Uterus (tissue), 4 donors: Measurements from ENCODE around the gene PRM2. TPM values are rescaled to one million over a fixed set of nuclear protein-coding genes. Genes with fewer than 3 reads are reported as not detected.

Experiments
- DNase-seq, 2 donors: peaks; one replicate each; pipeline ENCODE4 v3.0.0-alpha.2; 2019 to 2020
- H3K27ac ChIP-seq, 2 donors: fragments of 200-600 bp; sonication (generic); 1 replicate in 1 of 2; 2 replicates in 1 of 2; pipeline ENCODE4 v1.5.1; 2016 to 2018
- H3K27me3 ChIP-seq, 2 donors: fragments of 200-600 bp; sonication (generic); one replicate each; pipeline ENCODE4 v1.5.1; 2018 to 2019; ENCODE audit warnings: control low read depth in 1 of 2
- H3K36me3 ChIP-seq, 2 donors: fragments of 200-600 bp; sonication (generic); one replicate each; pipeline ENCODE4 v1.5.1; 2019; ENCODE audit warnings: control low read depth in 1 of 2
- H3K4me1 ChIP-seq, 2 donors: fragments of 200-600 bp; sonication (generic); one replicate each; pipeline ENCODE4 v1.5.1; 2018 to 2019; ENCODE audit warnings: control low read depth in 1 of 2
- H3K4me3 ChIP-seq, 2 donors: fragments of 200-600 bp; sonication (generic); 1 replicate in 1 of 2; 2 replicates in 1 of 2; pipeline ENCODE4 v1.5.1; 2018 to 2019; ENCODE audit warnings: mild to moderate bottlenecking in 1 of 2
- H3K9me3 ChIP-seq, 2 donors: fragments of 200-600 bp; sonication (generic); one replicate each; pipeline ENCODE4 v1.5.1; 2019; ENCODE audit warnings: control low read depth in 1 of 2
- POLR2A ChIP-seq, 2 donors: fragments of 450-650 bp; IDR thresholded peaks; one replicate each; pipeline ENCODE4 v1.6.1; 2016; ENCODE audit warnings: antibody characterized with exemption in 2 of 2, mild to moderate bottlenecking in 1 of 2, moderate library complexity in 1 of 2
- intact Hi-C: fragments of 100-400 bp; cut with DNase I; formaldehyde crosslinking; loops from one replicate; pipeline ENCODE4 v1.15.1; 2023; ENCODE audit warnings: low total_unique reads
- total RNA-seq, 4 donors: library from RNA; depleted of rRNA in 3 of 4; stranded (reverse); fragments of >200 nt in 3 of 4; gene quantifications; one replicate each; pipeline versions ENCODE4 v1.1.0 to v1.2.4, GENCODE V29; 2014 to 2023
- TF ChIP-seq, protein P1 (sequence below), 4 experiments: fragments of 200-600 bp in 2 of 4; fragments of 450-650 bp in 2 of 4; sonication (generic) in 2 of 4; IDR thresholded peaks; one replicate each; pipeline ENCODE4 v1.5.1; 2016 to 2019; ENCODE audit warnings: antibody characterized with exemption in 4 of 4, mild to moderate bottlenecking in 2 of 4, moderate library complexity in 1 of 4
- donor health status: DM: yes; HTN: yes; CAD: no.

Gene PRM2
- total RNA-seq, 4 donors from 2014 or later = not detected

DNA sequence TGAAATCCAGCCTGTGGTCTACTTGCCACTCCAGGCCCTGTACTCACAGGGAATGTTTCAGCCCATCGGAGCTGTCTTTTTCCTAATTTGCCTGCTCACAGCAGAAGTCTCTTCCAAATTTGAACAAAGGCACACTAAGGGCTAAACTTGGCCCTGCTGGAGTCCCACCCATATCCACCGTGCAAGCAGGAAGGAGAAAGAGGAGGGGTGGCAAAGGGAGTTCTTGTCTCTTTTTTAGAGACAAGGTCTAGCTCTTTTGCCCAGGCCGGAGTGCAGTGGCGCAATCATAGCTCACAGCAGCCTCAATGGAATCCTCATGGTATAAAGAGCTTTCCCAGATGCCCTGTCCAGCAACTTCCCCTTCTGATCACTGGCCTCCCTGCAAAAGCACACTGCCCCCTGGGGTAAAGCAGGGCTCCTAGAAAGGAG, 7.6 kb upstream of the PRM2 start:
- no peak overlapping the region for H3K27ac ChIP-seq
- H3K36me3 ChIP-seq = no peaks in the 10 kb centered on the region
- intact Hi-C loops = no loop called here
- DNase-seq = no peak
- H3K4me1 ChIP-seq = no peaks in the 10 kb centered on the region
- H3K9me3 ChIP-seq = no peaks in the 10 kb centered on the region
- no peak overlapping the region for H3K4me3 ChIP-seq
- TF ChIP-seq, protein P1, sequence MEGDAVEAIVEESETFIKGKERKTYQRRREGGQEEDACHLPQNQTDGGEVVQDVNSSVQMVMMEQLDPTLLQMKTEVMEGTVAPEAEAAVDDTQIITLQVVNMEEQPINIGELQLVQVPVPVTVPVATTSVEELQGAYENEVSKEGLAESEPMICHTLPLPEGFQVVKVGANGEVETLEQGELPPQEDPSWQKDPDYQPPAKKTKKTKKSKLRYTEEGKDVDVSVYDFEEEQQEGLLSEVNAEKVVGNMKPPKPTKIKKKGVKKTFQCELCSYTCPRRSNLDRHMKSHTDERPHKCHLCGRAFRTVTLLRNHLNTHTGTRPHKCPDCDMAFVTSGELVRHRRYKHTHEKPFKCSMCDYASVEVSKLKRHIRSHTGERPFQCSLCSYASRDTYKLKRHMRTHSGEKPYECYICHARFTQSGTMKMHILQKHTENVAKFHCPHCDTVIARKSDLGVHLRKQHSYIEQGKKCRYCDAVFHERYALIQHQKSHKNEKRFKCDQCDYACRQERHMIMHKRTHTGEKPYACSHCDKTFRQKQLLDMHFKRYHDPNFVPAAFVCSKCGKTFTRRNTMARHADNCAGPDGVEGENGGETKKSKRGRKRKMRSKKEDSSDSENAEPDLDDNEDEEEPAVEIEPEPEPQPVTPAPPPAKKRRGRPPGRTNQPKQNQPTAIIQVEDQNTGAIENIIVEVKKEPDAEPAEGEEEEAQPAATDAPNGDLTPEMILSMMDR (IDR thresholded peaks at IDR 0.05) = no peak
- TF ChIP-seq POLR2A (IDR thresholded peaks at IDR 0.05) = no peak
- H3K27me3 ChIP-seq = no peaks in the 10 kb centered on the region

DNA sequence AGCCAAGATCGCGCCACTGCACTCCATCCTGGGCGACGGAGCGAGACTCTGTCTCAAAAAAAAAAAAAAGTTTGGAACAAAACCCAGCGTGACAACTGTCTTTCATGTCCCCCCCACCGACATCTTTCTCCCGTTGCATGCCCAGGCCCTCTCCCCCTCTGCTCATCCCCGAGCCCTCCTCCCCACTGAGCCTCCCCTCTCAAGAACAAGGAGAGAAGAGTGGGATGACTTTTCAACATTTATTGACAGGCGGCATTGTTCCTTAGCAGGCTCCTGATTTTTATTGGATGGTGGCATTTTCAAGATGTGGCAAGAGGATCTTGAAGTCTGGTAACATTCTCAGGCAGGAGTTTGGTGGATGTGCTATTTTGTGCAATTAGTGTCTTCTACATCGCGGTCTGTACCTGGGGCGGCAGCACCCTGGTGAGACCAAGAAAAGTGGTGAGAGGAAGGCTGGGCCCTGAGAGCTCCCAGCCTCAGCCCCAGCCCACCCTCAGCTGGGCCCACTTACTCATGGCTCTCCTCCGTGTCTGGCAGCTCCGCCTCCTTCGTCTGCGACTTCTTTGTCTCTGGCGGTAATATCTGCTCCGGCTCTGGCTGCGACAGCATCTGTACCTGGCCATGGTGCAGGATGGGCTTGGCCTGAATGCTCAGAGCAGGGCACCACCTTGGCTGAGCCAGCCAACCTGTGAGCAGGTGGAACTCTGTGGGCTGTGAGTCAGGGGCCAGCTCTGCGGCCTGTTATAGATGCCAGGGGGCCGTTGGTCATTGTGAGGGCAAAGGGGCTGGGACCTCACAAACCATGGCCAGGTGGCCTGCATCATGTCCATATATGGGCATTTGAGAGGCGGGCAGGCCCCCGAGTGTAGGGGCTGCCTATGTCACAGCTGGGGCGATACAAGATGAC, 4.6 kb upstream of the PRM2 start, which contains the start of gene PRM1:
PRM1 (minus strand) TSS at position 715 of the 907 bp plus-strand sequence; CDS start at position 623, 92 bp downstream.
- Histone ChIP-seq H3K4me1 (no peaks in the 10 kb centered on the region), H3K27ac (no peak within 1 kb of the TSS), H3K36me3 (no peaks in the 10 kb centered on the region), H3K9me3 (no peaks in the 10 kb centered on the region), H3K27me3 (no peaks in the 10 kb centered on the region), H3K4me3 (no peak within 1 kb of the TSS)
- TF ChIP-seq POLR2A (IDR thresholded peaks at IDR 0.05) = no peak
- TF ChIP-seq, protein P1 (IDR thresholded peaks at IDR 0.05) = no peak
- DNase-seq = no peak
- intact Hi-C loops = no loop called here

DNA sequence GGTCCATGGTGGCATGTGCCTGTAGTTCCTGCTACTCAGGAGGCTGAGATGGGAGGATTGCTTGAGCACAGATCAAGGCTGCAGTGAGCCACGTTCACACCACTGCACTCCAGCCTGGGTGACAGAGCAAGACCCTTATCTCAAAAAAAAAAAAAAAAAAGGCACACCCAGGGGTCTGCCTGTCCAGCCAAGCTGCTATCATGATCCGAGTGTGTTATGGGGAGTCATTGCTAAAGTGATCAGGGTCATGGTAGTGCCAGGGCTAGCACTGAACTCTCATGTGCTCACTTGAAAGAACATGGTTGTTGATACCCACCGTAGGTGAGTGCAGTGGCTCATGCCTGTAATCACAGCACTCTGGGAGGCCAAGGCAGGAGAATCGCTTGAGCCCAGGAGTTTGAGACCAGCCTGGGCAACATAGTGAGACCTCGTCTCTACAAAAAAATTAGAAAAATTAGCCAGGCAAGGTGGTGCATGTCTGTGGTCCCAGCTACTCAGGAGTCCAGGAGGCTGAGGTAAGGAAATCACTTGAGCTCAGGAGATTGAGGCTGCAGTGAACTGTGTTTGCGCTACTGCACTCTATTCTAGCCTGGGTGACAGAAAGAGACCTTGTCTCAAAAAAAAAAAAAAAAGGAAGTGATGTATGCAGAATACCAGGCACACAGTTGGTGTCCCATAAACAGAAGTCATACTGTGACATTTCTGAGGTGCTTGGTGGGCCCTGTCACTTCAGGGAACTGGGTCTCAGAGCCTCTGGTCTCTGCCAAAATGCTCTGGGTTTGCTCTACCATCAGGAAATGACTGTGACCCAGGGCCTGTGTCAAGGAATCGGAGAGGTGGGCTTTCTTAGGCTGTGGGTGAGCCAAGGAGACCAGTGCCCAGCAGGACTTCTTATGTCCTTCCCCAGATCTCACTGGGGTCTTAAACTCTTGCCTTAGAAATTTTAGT, 2.7 kb upstream of the PRM2 start:
- H3K27me3 ChIP-seq = no peaks in the 10 kb centered on the region
- intact Hi-C loops = no loop called here

DNA sequence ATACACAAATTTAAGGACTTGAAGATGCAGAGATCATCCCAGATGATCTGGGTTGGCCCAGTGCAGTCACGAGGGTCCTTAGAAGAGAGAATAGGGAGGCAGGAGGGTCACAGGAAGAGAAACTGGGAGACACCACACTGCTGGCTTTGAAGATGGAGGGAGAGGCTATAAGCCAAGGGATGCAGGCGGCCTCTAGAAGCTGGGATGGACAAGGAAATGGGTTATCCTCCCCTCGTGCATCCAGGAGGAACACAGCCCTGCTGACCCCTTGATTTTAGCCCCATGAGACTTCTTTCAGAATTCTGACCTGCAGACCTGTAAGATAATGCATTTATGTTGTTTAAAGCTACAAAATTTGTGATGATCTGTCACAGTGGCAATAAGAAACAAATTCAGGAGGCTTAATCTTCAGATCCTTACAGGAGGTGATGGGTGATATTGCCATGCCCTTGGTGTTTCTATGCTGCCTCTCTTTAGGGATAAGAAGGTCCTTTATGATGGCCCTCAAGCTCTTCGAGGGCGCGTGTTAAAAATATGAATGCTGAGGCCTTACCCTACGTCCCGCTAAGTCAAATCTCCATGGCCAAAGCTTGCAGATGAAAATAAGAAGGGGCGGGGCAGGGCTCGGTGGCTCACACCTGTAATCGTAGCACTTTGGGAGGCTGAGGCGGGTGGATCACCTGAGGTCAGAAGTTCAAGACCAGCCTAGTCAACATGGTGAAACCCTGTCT, 1.5 kb upstream of the PRM2 start:
- TF ChIP-seq, protein P1 (IDR thresholded peaks at IDR 0.05) = no peak
- TF ChIP-seq POLR2A (IDR thresholded peaks at IDR 0.05) = no peak
- Histone ChIP-seq H3K4me3 (no peak overlapping the region), H3K9me3 (no peaks in the 10 kb centered on the region), H3K27me3 (no peaks in the 10 kb centered on the region), H3K36me3 (no peaks in the 10 kb centered on the region), H3K4me1 (no peaks in the 10 kb centered on the region), H3K27ac (no peak overlapping the region)
- intact Hi-C loops = no loop called here
- DNase-seq = no peak

More for the DNA sequence above, 2.7 kb upstream of the PRM2 start:
- TF ChIP-seq, protein P1 (IDR thresholded peaks at IDR 0.05) = no peak
- TF ChIP-seq POLR2A (IDR thresholded peaks at IDR 0.05) = no peak
- Histone ChIP-seq H3K36me3 (no peaks in the 10 kb centered on the region), H3K9me3 (no peaks in the 10 kb centered on the region), H3K4me3 (no peak overlapping the region), H3K4me1 (no peaks in the 10 kb centered on the region), H3K27ac (no peak overlapping the region)
- DNase-seq = no peak
